Measurements from ENCODE around the gene ARFGAP2. TPM values are rescaled to one million over a fixed set of nuclear protein-coding genes. Genes with fewer than 3 reads are reported as not detected.

Gene ARFGAP2
- total RNA-seq, 1 experiment from 2014 or later = 51.5 TPM

GRCh38 chr11:47166368-47166767, 10.3 kb downstream of the ARFGAP2 start:
- Histone ChIP-seq H3K4me3 (no peak overlapping the region), H3K36me3 (peaks cover 56% of the 10 kb centered on the region), H3K27ac (no peak overlapping the region), H3K9me3 (replicated peaks) (no peaks in the 10 kb centered on the region), H3K27me3 (no peaks in the 10 kb centered on the region), H3K4me1 (peaks cover 6% of the 10 kb centered on the region)
- DNase-seq = no peak

- Histone ChIP-seq H3K4me1 (peaks cover 6% of the 10 kb centered on the region; the same call in 1 of the 2 replicates), H3K27ac (no peak overlapping the region), H3K27me3 (no peaks in the 10 kb centered on the region), H3K36me3 (peaks cover 47% of the 10 kb centered on the region), H3K4me3 (no peak overlapping the region), H3K9me3 (replicated peaks) (no peaks in the 10 kb centered on the region)
- no peak for DNase-seq
Observed at GRCh38 chr11:47165253-47165840, 11.3 kb downstream of the ARFGAP2 start.

- DNase-seq = no peak
- peaks cover 39% of the 10 kb centered on the region for H3K36me3 ChIP-seq
- H3K9me3 ChIP-seq (replicated peaks) = no peaks in the 10 kb centered on the region
- peaks cover 6% of the 10 kb centered on the region; the same call in 1 of the 2 replicates for H3K4me1 ChIP-seq
- H3K4me3 ChIP-seq = no peak overlapping the region
- H3K27ac ChIP-seq = no peak overlapping the region
- no peaks in the 10 kb centered on the region for H3K27me3 ChIP-seq
Observed at GRCh38 chr11:47164321-47164720, 12.4 kb downstream of the ARFGAP2 start.

- no peak overlapping the region for H3K4me3 ChIP-seq
- no peaks in the 10 kb centered on the region for H3K27me3 ChIP-seq
- no peak for DNase-seq
- peaks cover 6% of the 10 kb centered on the region; the same call in 1 of the 2 replicates for H3K4me1 ChIP-seq
- no peak overlapping the region for H3K27ac ChIP-seq
- no peaks in the 10 kb centered on the region for H3K9me3 ChIP-seq (replicated peaks)
- H3K36me3 ChIP-seq = peaks cover 38% of the 10 kb centered on the region
Observed at GRCh38 chr11:47163898-47164297, 12.8 kb downstream of the ARFGAP2 start.

GRCh38 chr11:47163193-47163592, 13.5 kb downstream of the ARFGAP2 start:
- peaks cover 32% of the 10 kb centered on the region for H3K36me3 ChIP-seq
- DNase-seq = no peak

GRCh38 chr11:47162426-47162825, 14.3 kb downstream of the ARFGAP2 start:
- H3K27me3 ChIP-seq = no peaks in the 10 kb centered on the region
- DNase-seq = peak in 1 of 2 experiments; percentile 35
- H3K27ac ChIP-seq = no peak overlapping the region
- peaks cover 26% of the 10 kb centered on the region for H3K36me3 ChIP-seq
- H3K4me1 ChIP-seq = peaks cover 6% of the 10 kb centered on the region; the same call in 1 of the 2 replicates
- no peaks in the 10 kb centered on the region for H3K9me3 ChIP-seq (replicated peaks)
- no peak overlapping the region for H3K4me3 ChIP-seq

More at GRCh38 chr11:47163193-47163592, 13.5 kb downstream of the ARFGAP2 start:
- H3K27ac ChIP-seq = no peak overlapping the region
- H3K9me3 ChIP-seq (replicated peaks) = no peaks in the 10 kb centered on the region
- no peaks in the 10 kb centered on the region for H3K27me3 ChIP-seq
- peaks cover 6% of the 10 kb centered on the region; the same call in 1 of the 2 replicates for H3K4me1 ChIP-seq
- no peak overlapping the region for H3K4me3 ChIP-seq

GRCh38 chr11:47161890-47162289, 14.8 kb downstream of the ARFGAP2 start:
- Histone ChIP-seq H3K27me3 (no peaks in the 10 kb centered on the region), H3K4me1 (peaks cover 6% of the 10 kb centered on the region; the same call in 1 of the 2 replicates), H3K36me3 (peaks cover 22% of the 10 kb centered on the region), H3K9me3 (replicated peaks) (no peaks in the 10 kb centered on the region), H3K27ac (no peak overlapping the region), H3K4me3 (no peak overlapping the region)
- no peak for DNase-seq

- H3K36me3 ChIP-seq = peaks cover 16% of the 10 kb centered on the region
- peaks cover 6% of the 10 kb centered on the region; the same call in 1 of the 2 replicates for H3K4me1 ChIP-seq
- H3K9me3 ChIP-seq (replicated peaks) = no peaks in the 10 kb centered on the region
- H3K27ac ChIP-seq = no peak overlapping the region
- H3K27me3 ChIP-seq = no peaks in the 10 kb centered on the region
- H3K4me3 ChIP-seq = no peak overlapping the region
- DNase-seq = peak; percentile 76 to 88
Observed at GRCh38 chr11:47161134-47161854, 15.4 kb downstream of the ARFGAP2 start.

GRCh38 chr11:47160753-47161133, 15.9 kb downstream of the ARFGAP2 start:
- H3K36me3 ChIP-seq = peaks cover 10% of the 10 kb centered on the region
- H3K4me3 ChIP-seq = no peak overlapping the region
- no peaks in the 10 kb centered on the region for H3K27me3 ChIP-seq
- no peak overlapping the region for H3K27ac ChIP-seq
- H3K4me1 ChIP-seq = peaks cover 6% of the 10 kb centered on the region; the same call in 1 of the 2 replicates
- no peaks in the 10 kb centered on the region for H3K9me3 ChIP-seq (replicated peaks)
- no peak for DNase-seq

- H3K4me1 ChIP-seq = peaks cover 9% of the 10 kb centered on the region
- no peak overlapping the region for H3K27ac ChIP-seq
- H3K9me3 ChIP-seq (replicated peaks) = no peaks in the 10 kb centered on the region
- no peaks in the 10 kb centered on the region for H3K27me3 ChIP-seq
- no peak for DNase-seq
- no peaks in the 10 kb centered on the region; the same call in 1 of the 2 replicates for H3K36me3 ChIP-seq
- no peak overlapping the region for H3K4me3 ChIP-seq
Observed at GRCh38 chr11:47158242-47158641, 18.4 kb downstream of the ARFGAP2 start.

GRCh38 chr11:47157805-47158204, 18.9 kb downstream of the ARFGAP2 start:
- no peak overlapping the region for H3K27ac ChIP-seq
- H3K36me3 ChIP-seq = no peaks in the 10 kb centered on the region; the same call in 1 of the 2 replicates
- H3K9me3 ChIP-seq (replicated peaks) = no peaks in the 10 kb centered on the region
- no peaks in the 10 kb centered on the region for H3K27me3 ChIP-seq
- DNase-seq = no peak
- H3K4me1 ChIP-seq = peaks cover 9% of the 10 kb centered on the region
- H3K4me3 ChIP-seq = no peak overlapping the region

GRCh38 chr11:47156951-47157350, 19.7 kb downstream of the ARFGAP2 start:
- DNase-seq = no peak

GRCh38 chr11:47156333-47156732, 20.3 kb downstream of the ARFGAP2 start:
- Histone ChIP-seq H3K27ac (no peak overlapping the region), H3K9me3 (replicated peaks) (no peaks in the 10 kb centered on the region), H3K4me3 (no peak overlapping the region), H3K27me3 (no peaks in the 10 kb centered on the region), H3K36me3 (no peaks in the 10 kb centered on the region; the same call in 1 of the 2 replicates), H3K4me1 (peaks cover 4% of the 10 kb centered on the region)
- DNase-seq = no peak

More at GRCh38 chr11:47156951-47157350, 19.7 kb downstream of the ARFGAP2 start:
- H3K4me1 ChIP-seq = peaks cover 4% of the 10 kb centered on the region
- H3K9me3 ChIP-seq (replicated peaks) = no peaks in the 10 kb centered on the region
- H3K4me3 ChIP-seq = no peak overlapping the region
- no peaks in the 10 kb centered on the region; the same call in 1 of the 2 replicates for H3K36me3 ChIP-seq
- H3K27me3 ChIP-seq = no peaks in the 10 kb centered on the region
- no peak overlapping the region for H3K27ac ChIP-seq

GRCh38 chr11:47155879-47156278, 20.8 kb downstream of the ARFGAP2 start:
- no peaks in the 10 kb centered on the region for H3K27me3 ChIP-seq
- peaks cover 4% of the 10 kb centered on the region for H3K4me1 ChIP-seq
- H3K27ac ChIP-seq = no peak overlapping the region

More at GRCh38 chr11:47155879-47156278, 20.8 kb downstream of the ARFGAP2 start:
- no peak overlapping the region for H3K4me3 ChIP-seq
- DNase-seq = no peak
- H3K9me3 ChIP-seq (replicated peaks) = no peaks in the 10 kb centered on the region
- no peaks in the 10 kb centered on the region for H3K36me3 ChIP-seq
